DND-41 (cell line): ENCODE data around the gene PHF3.

Source experiments
- EZH2 ChIP-seq: IDR thresholded peaks from 3 replicates; pipeline ENCODE4 v1.6.1; 2012; ENCODE audit warnings: borderline replicate concordance, low read depth, mild to moderate bottlenecking, moderate library complexity, low read length, inconsistent platforms; ENCODE audit not compliant: severe bottlenecking
- TF ChIP-seq, protein P1 (sequence below): IDR thresholded peaks from 2 replicates; pipeline ENCODE4 v1.5.1; 2012; ENCODE audit warnings: borderline replicate concordance, low read length, moderate library complexity, mild to moderate bottlenecking; ENCODE audit not compliant: poor library complexity, severe bottlenecking; ENCODE audit errors: extremely low read depth

- no peak for TF ChIP-seq EZH2
- TF ChIP-seq, protein P1, sequence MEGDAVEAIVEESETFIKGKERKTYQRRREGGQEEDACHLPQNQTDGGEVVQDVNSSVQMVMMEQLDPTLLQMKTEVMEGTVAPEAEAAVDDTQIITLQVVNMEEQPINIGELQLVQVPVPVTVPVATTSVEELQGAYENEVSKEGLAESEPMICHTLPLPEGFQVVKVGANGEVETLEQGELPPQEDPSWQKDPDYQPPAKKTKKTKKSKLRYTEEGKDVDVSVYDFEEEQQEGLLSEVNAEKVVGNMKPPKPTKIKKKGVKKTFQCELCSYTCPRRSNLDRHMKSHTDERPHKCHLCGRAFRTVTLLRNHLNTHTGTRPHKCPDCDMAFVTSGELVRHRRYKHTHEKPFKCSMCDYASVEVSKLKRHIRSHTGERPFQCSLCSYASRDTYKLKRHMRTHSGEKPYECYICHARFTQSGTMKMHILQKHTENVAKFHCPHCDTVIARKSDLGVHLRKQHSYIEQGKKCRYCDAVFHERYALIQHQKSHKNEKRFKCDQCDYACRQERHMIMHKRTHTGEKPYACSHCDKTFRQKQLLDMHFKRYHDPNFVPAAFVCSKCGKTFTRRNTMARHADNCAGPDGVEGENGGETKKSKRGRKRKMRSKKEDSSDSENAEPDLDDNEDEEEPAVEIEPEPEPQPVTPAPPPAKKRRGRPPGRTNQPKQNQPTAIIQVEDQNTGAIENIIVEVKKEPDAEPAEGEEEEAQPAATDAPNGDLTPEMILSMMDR: no peak
Observed at GRCh38 chr6:63597141-63598048, 38.2 kb upstream of the PHF3 start.
